Measurements from ENCODE around the gene KIF1A.

- TF ChIP-seq ARID2 (CRISPR knock-in tag; IDR thresholded peaks at IDR 0.05; ENCODE audit: borderline replicate concordance) (no peak), EP300 (IDR thresholded peaks at IDR 0.05; ENCODE audit: low read depth in 2 of 2, low read length in 2 of 2) (no peak), EP300 (CRISPR knock-in tag; IDR thresholded peaks at IDR 0.05; ENCODE audit: borderline replicate concordance) (no peak), RFX5 (IDR thresholded peaks at IDR 0.05; ENCODE audit: low read depth, low read length) (no peak), PRDM4 (CRISPR knock-in tag; IDR thresholded peaks at IDR 0.05; ENCODE audit: borderline replicate concordance) (no peak)
Observed at GRCh38 chr2:240821429-240821778, 1.4 kb upstream of the KIF1A start.
